Activated T-cell treated with anti-CD3 and anti-CD28 coated beads for 4 hours (primary cell): ENCODE measurements around the gene HOXA5.

Experiments used
- DNase-seq: peaks from one replicate; pipeline ENCODE4 v3.0.0-alpha.2; 2020

HOXA5 gene

GRCh38 chr7:27143023-27143949 lies at the start of gene HOXA5:
TSS of gene HOXA5 (minus strand) at chr7:27143681. CDS start at chr7:27143607, 74 bp downstream.
- DNase-seq: no peak

DNA sequence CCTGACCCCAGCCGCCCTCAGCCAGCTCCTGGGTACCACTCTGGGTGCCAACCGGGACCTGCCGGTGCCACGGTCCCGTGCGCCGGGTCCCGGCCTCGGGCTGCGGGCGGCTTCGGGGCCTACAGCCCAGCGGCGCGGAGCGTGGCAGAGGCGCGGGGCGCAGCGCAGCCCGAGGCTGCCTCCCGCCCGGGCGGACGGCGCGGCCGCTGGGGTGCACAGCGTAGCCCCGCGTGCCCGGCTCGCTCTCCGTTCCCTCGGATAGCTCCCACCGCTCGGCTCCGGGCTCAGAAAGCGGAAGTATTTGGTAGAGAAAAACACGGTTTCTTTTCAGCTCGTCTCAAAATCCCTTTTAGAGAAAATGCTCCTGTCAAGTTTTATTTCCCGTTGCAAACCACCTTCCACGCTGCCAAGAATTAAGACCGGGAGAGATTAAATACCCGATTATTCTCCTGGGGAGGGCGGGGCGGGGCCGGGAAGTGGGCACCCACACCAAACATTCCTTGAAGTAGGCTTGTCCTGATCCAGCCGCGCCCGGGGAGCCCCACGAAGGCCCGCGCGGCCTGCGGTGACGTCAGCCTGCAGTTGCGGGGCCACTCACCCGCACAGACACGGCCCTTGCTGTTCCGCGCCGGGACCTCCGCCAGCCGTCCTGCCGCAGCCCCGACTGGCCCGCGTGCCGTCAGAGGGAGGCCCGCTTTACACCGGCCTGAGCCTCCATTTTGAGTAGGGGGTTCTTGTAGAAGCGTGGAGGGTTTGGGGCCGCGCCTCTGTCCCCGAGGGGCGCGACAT lies 49.3 kb upstream of the HOXA5 start:
- no peak for DNase-seq

- DNase-seq: no peak
Measured at GRCh38 chr7:27191833-27192545, 48.5 kb upstream of the HOXA5 start.

GRCh38 chr7:27191161-27191731 lies 47.8 kb upstream of the HOXA5 start:
- DNase-seq: no peak

- no peak for DNase-seq
Measured at GRCh38 chr7:27189997-27190748, 46.7 kb upstream of the HOXA5 start.

DNA sequence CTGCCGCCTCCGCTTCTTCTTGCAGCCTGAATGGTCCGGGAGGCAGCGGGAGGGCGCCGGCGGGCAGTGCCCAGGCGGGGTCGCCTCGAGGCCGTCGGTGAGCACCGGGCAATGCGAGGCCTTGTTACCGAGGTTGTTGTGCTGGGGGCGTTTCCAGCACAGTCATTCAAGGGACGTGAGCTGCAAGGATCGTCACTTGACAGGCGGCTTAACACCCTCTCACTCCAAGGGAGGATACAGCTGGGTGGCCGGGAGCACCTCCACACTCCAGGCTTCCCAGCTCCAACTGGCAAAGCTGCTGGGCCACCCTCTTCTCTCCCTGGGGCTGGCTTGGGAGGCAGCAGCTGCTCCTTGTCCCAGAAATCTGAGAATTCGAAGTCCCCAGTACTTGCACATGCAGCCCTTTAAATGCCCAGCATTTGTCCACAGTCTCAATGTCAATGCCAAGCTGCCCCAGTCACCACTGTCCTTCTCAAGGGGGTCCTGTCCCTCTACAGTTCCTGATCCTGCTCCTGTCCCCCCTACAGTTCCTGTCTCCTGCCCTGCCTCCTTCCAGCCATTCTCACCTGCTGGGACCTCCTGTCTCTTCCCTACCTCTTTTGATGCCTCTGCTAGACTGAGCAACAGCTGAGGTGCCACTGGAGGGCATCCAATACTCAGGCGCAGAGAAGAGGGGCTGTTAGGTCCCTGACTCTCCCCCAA lies 46.0 kb upstream of the HOXA5 start:
- DNase-seq: no peak

DNA sequence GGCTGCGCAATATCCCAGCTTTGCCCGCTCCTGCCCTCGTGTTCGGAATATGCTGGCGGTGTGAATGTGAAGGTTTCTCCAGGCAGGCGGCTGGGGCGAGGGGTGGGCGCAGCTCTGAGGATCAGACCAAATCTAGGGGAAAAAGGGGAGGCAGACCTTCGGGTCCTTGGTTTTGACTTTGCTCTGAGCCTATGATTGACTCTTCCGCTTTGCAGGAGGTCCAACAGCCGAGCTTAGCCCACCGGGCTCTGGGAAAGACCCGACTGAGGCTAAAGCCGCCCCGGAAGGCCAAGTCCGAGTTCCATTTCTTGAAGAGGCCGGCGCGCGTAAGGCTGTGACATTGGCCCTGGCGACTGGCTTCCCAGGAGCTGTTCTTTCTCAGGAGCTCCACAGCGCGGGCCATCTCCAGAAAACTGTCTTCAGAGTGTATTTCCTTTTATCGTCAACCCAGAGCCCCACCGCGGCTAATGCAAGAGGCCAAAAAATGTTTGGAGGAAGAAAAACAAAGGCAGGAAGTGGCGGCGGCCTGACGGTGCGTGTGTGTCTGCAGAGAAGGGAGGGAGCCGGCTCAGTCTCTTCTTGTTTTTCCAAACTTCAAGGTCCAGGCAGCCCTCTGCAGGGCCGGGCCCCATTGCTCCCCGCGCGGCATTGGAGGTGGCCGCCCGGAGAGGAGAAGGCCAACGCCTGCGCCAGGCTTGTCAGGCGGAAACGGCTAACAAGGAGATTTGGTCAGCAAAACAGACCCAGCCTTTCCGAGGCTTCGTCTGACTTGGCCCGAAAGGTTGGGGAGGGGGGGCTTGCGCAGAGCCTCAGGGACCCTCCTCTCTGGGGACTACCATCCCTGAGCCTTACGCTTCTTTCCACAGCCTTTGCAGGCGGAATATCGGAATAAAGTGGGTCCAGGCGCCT lies 45.2 kb upstream of the HOXA5 start:
- no peak for DNase-seq

- no peak for DNase-seq
Measured at GRCh38 chr7:27187475-27188385, 44.2 kb upstream of the HOXA5 start.

GRCh38 chr7:27186668-27187474 lies 43.4 kb upstream of the HOXA5 start:
- no peak for DNase-seq

DNA sequence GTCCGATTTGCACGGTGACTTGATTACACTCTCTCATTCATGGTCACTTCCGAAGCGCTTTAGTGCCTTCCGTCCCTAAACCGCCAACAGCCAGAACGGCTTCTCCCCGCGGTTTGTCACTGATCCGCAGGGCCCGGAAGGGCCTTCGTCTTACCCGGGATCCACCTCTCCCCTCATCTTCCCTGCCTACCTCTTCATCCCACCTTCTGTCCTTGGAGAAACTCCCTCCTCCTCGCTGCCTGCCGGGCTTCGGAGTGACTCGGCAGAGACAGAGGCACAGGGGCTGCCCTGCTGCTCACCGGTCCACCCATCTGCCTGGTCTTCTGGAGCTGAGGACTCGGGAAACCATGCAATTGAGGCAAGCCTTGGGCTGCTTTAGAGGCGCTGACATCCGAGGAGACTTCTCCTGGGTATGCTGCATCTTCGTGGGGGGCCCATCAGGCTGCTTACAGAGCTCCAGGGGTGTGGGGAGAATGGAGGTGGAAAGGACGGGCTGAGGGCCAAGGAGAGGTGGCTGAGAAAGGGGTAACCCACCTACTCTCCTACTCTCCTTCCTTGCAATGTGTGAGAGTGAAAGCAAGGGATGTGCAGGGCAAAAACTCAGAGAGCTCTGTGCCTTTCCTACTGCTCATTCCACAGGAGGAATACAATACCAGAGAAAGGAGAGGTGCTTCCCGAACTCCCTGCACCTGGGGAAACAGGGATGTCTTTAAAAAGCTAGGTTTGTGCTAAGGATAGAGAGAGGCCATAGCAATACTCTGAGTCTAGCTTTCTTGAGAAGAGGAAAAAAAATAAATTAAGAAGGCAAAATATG lies 42.6 kb upstream of the HOXA5 start:
- DNase-seq: no peak

- DNase-seq: no peak
Measured at GRCh38 chr7:27185013-27185853, 41.8 kb upstream of the HOXA5 start, which contains the start of gene HOXA11. TSS of gene HOXA11 (minus strand) at chr7:27185232. CDS start at chr7:27185144, 88 bp downstream.

- DNase-seq: no peak
Measured at GRCh38 chr7:27184337-27185012, 41.0 kb upstream of the HOXA5 start.

- DNase-seq: no peak
Measured at GRCh38 chr7:27183682-27184336, 40.3 kb upstream of the HOXA5 start.

DNA sequence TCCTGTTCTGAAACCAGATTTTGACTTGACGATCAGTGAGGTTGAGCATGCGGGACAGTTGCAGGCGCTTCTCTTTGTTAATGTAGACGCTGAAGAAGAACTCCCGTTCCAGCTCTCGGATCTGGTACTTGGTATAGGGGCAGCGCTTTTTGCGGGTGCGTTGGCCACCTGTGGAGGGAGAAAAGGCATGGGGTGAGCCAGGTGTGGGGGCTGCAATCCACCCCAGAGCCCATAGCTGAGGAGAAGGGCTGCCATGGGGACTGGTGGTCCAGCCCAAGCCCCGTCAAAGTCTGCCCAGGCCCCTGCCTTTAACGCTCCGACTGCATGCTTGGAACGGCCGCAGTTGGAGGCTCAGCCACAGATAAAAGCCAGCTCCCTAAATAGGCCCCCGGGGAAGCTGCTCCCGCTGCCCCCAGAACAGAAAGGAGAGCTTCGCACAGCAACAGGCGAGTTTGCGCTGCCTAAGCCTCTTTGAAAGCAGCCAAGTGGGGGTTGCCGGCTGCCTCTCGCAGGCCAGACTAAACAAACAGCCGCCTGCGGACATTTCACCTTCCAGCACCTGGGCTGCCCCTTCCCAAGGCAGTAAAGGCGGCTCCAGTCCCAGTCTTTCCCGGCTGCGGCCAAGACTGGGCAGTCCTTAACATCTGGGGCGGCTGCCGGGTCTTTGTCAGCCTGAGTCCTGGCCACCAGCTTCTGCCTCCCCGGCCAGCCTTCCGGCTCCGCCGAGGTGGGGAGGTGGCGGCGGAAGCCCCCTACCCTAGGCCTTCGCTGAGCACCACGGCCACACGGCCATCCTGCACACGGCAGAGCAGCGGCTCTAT lies 39.6 kb upstream of the HOXA5 start:
- DNase-seq: no peak
